GM21526 (cell line): ENCODE measurements around the gene OR6C6.
"Not testable (repeated sequence)": the region's sequence is repeated elsewhere in the genome, so short reads cannot be mapped to it uniquely, and the experiment has no call there.

Experiments used
- ATAC-seq: cut with Tn5 transposase; IDR thresholded peaks from one replicate; pipeline ENCODE4 v1.9.1; 2021; ENCODE audit warnings: moderate library complexity; ENCODE audit not compliant: unreplicated experiment, low FRiP score

OR6C6 gene

DNA sequence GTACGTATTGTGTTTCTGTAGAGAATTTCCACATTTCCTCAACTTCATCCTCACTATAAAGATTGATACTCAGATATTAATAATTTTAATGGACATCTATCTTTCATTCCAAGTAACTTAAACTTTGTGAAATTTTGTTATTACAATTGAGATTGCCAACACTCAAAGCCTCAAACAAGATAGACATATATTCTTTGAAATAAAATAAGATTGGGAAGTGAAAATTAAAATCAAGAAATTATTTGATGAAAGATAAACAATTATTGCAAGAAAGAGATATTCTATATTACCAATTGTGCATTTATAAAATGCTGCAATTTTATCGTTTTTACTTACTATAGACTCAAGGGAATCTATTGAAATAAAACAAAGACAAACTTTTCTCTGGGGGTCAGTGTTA is at the start of gene OR6C6:
Gene OR6C6 (minus strand): TSS at position 101 of the 400 bp plus-strand sequence. CDS start 1,337 bp downstream, outside the sequence.
- ATAC-seq, result no peak

DNA sequence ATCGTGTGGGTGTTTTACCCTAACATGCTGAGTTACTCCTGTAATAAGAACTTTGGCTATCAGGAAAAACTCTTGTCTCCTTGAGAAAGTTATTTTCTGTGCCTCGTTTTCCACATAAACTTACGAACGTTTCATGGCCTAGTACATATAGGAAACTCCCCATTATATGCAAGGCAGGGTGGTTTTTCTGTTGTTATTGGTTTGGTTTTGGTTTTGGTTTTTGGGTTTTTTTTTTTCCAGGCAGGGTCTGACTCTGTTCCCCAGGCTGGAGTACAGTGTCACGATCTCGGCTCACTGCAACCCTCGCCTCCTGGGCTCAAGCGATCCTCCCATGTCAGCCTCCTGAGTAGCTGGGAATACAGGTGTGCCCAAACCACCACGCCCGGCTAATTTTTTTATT is 39.6 kb upstream of the OR6C6 start:
- no peak for ATAC-seq

DNA sequence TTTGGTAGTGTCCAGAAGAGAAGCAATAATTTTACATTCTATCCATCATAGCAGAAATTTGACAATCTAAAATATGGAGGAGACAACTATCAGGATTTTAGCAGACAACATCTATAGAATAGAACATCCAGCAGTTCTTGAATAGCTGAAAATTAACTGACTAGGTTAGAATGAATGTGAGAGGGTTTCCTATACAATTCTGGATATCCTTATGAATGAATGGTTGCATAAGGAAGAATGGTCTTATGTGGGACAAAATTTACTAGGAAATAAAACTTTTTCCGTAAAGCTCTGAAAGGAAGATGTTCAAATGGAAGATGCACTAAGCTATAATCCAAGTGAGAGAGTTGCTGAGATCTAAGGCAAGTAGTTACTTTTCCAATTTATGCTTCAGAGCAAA is 34.1 kb upstream of the OR6C6 start, which contains the start of gene OR6C3:
Gene OR6C3 (plus strand): TSS at position 301 of the 400 bp plus-strand sequence. CDS start 955 bp downstream, outside the sequence.
- no peak for ATAC-seq

DNA sequence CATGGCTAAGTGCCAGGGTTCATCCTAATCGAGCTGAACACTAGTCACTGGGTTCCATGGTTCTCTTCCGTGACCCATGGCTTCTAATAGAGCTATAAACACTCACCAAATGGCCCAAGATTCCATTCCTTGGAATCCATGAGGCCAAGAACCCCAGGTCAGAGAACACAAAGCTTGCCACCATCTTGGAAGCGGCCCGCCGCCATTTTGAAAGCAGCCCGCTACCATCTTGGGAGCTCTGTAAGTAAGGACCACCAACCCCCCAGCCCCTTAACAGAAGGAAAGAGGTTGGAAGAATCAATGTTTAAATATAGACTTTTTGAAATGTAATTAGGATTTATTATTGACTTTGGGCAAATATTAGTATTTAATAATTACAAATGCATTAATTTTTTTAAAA is 29.4 kb upstream of the OR6C6 start:
- ATAC-seq, result not testable (repeated sequence)

DNA sequence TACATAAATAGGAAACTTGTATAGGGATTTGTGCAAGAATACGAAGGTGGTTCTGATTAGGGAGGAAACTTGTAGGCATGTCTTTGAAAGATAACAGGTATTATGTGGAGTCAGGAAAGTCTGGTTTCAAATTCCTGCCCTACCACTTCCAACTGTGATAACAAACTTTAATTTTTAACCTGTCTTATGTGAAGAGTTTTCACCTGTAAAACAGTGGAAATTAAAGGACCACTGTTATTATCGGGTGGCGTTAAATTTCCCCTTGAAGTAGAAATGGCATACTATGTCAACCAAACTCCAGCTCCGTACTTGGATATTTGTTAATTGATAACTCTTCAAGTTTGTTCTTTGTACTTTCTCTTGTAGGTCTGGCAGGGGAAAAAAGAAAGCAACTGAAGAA is 23.8 kb upstream of the OR6C6 start:
- no peak for ATAC-seq

DNA sequence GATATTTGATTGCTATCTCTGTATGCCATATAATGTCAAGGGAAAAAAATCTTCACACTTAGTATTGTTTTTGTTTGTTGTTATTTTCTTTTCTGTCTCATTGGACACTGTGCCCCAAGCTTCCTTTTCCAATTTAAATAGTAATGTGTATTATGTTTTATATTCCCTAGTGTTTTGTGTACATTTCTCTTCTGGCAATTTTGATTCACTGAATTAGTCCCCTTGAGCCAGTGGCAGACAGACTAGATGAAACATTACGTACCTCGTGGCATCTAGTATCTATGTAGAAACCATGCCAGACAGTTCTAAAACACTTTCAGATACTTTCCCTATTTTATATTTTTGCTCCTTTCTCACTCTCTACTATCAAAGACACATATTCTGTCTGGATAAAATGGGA is 17.7 kb upstream of the OR6C6 start, which contains the start of gene OR6C1:
Gene OR6C1 (plus strand): TSS at position 301 of the 400 bp plus-strand sequence. CDS start 6,257 bp downstream, outside the sequence.
- ATAC-seq, result no peak

DNA sequence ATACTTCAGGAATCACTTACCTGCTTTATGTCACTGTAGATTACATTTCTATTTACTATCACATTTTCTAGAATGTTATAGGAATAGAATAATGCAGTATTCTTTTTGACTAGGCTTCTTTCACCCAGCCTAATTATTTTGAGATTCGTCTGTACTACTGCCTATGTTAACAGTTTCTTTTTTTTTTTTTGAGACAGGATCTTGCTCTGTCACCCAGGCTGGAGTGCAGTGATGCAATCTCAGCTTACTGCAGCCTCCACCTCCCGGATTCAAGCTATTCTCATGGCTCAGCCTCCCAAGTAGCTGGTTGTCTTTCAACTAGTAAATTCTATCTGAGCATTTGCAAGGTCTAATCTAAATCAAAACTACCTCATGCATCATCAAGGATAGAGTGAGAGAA is 6.4 kb downstream of the OR6C6 start:
- ATAC-seq, result no peak

DNA sequence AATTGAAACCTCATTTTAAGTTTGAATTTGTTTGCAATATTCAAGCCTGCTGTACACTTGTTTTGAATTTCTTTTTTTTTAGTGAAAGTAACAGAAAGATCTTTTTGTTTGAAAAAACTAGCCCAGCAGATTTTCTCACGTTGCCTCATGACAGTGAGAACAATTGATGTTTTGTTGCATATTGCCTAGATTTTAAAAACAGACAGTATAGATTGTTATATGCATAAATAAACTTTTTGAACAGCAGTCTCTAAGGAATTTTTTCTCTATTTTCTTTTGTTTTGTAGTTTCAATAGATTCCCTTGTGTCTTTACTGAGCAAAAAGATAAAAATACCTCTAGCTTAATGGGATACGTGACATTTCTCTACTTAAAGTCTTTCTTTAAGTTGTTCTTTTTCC is 15.4 kb downstream of the OR6C6 start:
- no peak for ATAC-seq

DNA sequence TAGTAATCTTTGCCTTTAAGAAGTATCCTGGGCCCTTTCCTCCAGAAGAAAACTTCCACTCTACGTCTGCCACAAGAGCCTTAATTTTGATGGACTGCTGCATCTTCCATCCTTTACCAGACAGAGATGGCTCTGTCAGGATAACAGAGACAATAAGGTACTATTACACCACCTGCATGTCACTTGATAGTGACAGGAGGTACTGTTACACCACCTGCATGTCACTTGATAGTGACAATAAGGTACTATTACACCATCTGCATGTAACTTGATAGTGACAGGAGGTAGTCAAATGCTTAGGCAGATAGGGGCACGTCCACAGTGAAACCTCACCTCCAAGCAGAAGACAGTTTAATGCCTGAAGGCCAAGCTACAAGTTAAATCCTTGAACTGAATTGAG is 38.1 kb downstream of the OR6C6 start:
- no peak for ATAC-seq

DNA sequence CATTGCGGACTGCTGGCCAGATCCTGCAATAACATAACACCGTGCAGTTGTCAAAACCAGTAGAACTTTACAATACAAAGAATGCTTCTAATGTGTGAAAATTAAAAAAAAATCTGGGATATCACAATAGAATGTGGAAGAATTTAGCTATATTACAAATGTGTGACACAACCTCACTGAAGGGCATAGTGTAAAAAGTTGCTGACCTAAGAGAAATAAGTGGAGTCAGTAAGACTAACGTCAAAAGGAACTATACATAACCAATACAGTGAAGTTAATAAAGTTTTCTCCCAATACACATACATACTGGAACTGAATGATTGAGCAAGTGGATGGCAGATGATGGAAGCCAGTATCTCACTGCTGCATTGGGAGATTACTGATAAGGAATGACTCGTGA is 39.5 kb downstream of the OR6C6 start:
- no peak for ATAC-seq

DNA sequence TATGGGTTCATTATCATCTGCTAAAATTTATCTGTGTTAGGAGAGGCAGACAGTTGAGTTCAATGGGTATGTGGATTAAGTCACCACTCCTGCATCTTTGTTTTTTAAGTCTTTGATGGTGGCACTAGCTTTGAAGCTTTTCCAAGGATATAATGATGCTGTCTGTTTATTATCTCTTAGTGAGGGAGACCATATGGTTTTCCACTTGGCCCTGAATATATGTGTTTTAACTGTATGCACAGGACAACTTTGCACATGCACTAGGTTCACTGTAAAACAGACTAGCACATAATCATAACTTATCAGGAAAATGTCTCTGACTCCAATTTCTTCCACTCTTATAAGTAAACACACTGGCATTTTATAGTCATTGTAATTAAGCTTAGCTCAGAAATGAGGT is 43.1 kb downstream of the OR6C6 start:
- ATAC-seq, result no peak

DNA sequence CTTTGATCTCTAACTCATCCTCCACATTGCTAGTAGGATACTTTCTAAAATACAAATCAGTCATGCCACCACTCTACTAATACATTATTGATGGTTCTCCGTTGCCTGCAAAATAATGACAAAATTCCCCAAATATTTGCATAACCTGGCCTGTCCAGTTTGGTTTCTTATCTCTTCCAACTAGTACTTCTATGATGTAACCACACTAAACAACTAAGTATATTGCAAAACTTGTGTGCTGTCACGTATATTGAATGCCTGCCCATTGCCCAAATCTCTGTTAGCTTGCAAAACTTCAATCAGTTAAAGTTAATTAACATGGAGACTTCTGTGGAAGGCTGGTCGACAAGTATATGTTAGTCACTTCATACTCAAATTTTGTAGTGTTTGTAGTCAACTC is 45.4 kb downstream of the OR6C6 start:
- ATAC-seq, result no peak

DNA sequence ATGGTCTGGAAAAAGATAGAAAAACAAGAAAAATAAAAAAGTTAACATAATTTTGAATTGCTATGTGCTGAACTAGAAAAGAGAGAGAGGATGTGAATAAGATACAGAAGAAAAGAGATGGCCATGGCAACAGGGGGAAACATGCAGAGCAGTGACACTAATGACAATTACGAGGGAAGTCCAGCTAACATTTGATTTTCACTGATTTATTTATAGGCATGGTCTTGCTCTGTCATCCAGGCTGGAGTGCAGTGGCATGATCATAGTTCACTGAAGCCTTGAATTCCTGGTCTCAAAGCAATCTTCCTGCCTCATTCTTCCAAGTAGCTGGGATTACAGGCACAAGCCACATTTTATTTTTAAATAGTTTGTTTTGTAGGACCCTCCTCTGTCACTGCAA is 50.2 kb downstream of the OR6C6 start:
- ATAC-seq, result no peak

DNA sequence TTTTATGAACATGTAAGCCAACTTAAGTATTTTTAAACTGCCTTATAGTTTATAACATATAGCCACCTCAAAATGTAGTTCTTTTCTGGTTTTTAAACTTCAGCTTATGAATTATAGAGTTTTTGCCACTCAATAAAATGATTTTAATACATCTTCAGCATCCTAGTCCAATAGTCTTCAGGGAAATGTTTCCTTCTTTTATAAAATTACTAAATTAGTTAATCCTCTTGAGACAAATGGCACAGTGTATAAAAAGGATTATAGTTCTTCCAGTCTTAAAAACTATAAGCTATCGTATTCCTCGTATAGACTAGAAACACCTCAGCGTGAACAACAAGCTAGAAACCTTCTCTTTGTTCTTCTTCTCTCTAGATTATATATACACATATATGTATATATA is 52.1 kb downstream of the OR6C6 start, which contains the start of gene OR6C74:
Gene OR6C74 (plus strand): TSS at position 301 of the 400 bp plus-strand sequence. CDS start 2,679 bp downstream, outside the sequence.
- no peak for ATAC-seq
